SJSA1 (cell line): ENCODE measurements around the gene COA8. TPM values are rescaled to one million over a fixed set of nuclear protein-coding genes. Genes with fewer than 3 reads are reported as not detected.

Source experiments
- DNase-seq, 2 experiments: peaks; one replicate each; pipeline ENCODE4 v3.0.0-alpha.2; 2015 to 2020; ENCODE audit warnings: low spot score in 2 of 2, low read depth in 1 of 2
- H3K27ac ChIP-seq: fragments of 250-450 bp; sonication (Bioruptor Pico); 2 replicates; pipeline ENCODE4 v1.5.1; 2020; ENCODE audit warnings: mild to moderate bottlenecking, moderate library complexity
- H3K27me3 ChIP-seq: fragments of 250-450 bp; sonication (Bioruptor Pico); replicated peaks from 2 replicates; pipeline ENCODE4 v1.5.1; 2020; ENCODE audit warnings: mild to moderate bottlenecking, moderate library complexity
- H3K36me3 ChIP-seq: fragments of 250-450 bp; sonication (Bioruptor Pico); 2 replicates; pipeline ENCODE4 v1.5.1; 2020; ENCODE audit warnings: mild to moderate bottlenecking
- H3K4me1 ChIP-seq: fragments of 250-450 bp; sonication (Bioruptor Pico); replicated peaks from 2 replicates; pipeline ENCODE4 v1.6.1; 2021; ENCODE audit warnings: mild to moderate bottlenecking
- H3K4me3 ChIP-seq: fragments of 250-450 bp; sonication (Bioruptor Pico); 2 replicates; pipeline ENCODE4 v1.5.1; 2020; ENCODE audit warnings: mild to moderate bottlenecking
- H3K9me3 ChIP-seq: fragments of 250-450 bp; sonication (Bioruptor Pico); replicated peaks from 2 replicates; pipeline ENCODE4 v1.5.1; 2020; ENCODE audit warnings: mild to moderate bottlenecking
- total RNA-seq: library from RNA; depleted of rRNA; stranded (reverse); fragments of >200 nt; shearing (Covaris generic); gene quantifications from 2 replicates; pipeline ENCODE4 v1.2.3, GENCODE V29; 2014

COA8 gene
- total RNA-seq, 1 experiment from 2014 or later = 43.4 TPM

- Histone ChIP-seq H3K4me1 (peaks cover 51% of the 10 kb centered on the region), H3K9me3 (no peaks in the 10 kb centered on the region), H3K27me3 (no peaks in the 10 kb centered on the region), H3K27ac (no peak overlapping the region), H3K4me3 (no peak overlapping the region), H3K36me3 (peaks cover 41% of the 10 kb centered on the region)
- DNase-seq = no peak
Measured at GRCh38 chr14:103537175-103537990, 25.4 kb upstream of the COA8 start.

- no peaks in the 10 kb centered on the region for H3K27me3 ChIP-seq
- no peak overlapping the region for H3K4me3 ChIP-seq
- DNase-seq = no peak
- H3K27ac ChIP-seq = no peak overlapping the region
- H3K36me3 ChIP-seq = peaks cover 36% of the 10 kb centered on the region
- H3K4me1 ChIP-seq = peaks cover 62% of the 10 kb centered on the region
- no peaks in the 10 kb centered on the region for H3K9me3 ChIP-seq
Measured at GRCh38 chr14:103538291-103539055, 24.3 kb upstream of the COA8 start.

- no peak overlapping the region for H3K4me3 ChIP-seq
- DNase-seq = no peak
- peaks cover 60% of the 10 kb centered on the region for H3K4me1 ChIP-seq
- H3K27me3 ChIP-seq = no peaks in the 10 kb centered on the region
- H3K9me3 ChIP-seq = no peaks in the 10 kb centered on the region
- H3K36me3 ChIP-seq = peaks cover 31% of the 10 kb centered on the region
- H3K27ac ChIP-seq = no peak overlapping the region
Measured at GRCh38 chr14:103539056-103539825, 23.5 kb upstream of the COA8 start.

GRCh38 chr14:103540821-103541708, 21.7 kb upstream of the COA8 start:
- no peaks in the 10 kb centered on the region for H3K27me3 ChIP-seq
- H3K9me3 ChIP-seq = no peaks in the 10 kb centered on the region
- peaks cover 13% of the 10 kb centered on the region for H3K36me3 ChIP-seq
- peaks cover 48% of the 10 kb centered on the region for H3K4me1 ChIP-seq
- peak overlapping the region; percentile 86 for H3K27ac ChIP-seq
- DNase-seq = no peak
- H3K4me3 ChIP-seq = no peak overlapping the region

- DNase-seq = no peak
- Histone ChIP-seq H3K9me3 (no peaks in the 10 kb centered on the region; the same call in 1 of the 2 replicates), H3K27ac (peak overlapping the region; percentile 86), H3K36me3 (peaks cover 7% of the 10 kb centered on the region), H3K4me1 (peaks cover 46% of the 10 kb centered on the region), H3K27me3 (no peaks in the 10 kb centered on the region), H3K4me3 (no peak overlapping the region)
Measured at GRCh38 chr14:103541709-103542604, 20.8 kb upstream of the COA8 start.

- Histone ChIP-seq H3K27me3 (no peaks in the 10 kb centered on the region), H3K36me3 (peaks cover 2% of the 10 kb centered on the region), H3K9me3 (no peaks in the 10 kb centered on the region; the same call in 1 of the 2 replicates), H3K4me1 (peaks cover 40% of the 10 kb centered on the region), H3K27ac (peak overlapping the region; percentile 86), H3K4me3 (no peak overlapping the region)
- peak in 1 of 2 experiments; percentile 65 for DNase-seq
Measured at GRCh38 chr14:103542605-103543088, 20.1 kb upstream of the COA8 start.

GRCh38 chr14:103543140-103543539, 19.6 kb upstream of the COA8 start:
- H3K4me1 ChIP-seq = peaks cover 40% of the 10 kb centered on the region
- no peaks in the 10 kb centered on the region for H3K27me3 ChIP-seq
- no peak for DNase-seq
- H3K4me3 ChIP-seq = no peak overlapping the region
- H3K27ac ChIP-seq = peak overlapping the region; percentile 86
- H3K36me3 ChIP-seq = peaks cover 2% of the 10 kb centered on the region
- H3K9me3 ChIP-seq = no peaks in the 10 kb centered on the region; the same call in 1 of the 2 replicates

GRCh38 chr14:103543721-103544387, 18.9 kb upstream of the COA8 start:
- peaks cover 2% of the 10 kb centered on the region; the same call in 1 of the 2 replicates for H3K36me3 ChIP-seq
- H3K9me3 ChIP-seq = no peaks in the 10 kb centered on the region; the same call in 1 of the 2 replicates
- no peak overlapping the region for H3K27ac ChIP-seq

GRCh38 chr14:103544388-103545218, 18.2 kb upstream of the COA8 start:
- Histone ChIP-seq H3K4me3 (no peak overlapping the region), H3K27ac (no peak overlapping the region), H3K9me3 (no peaks in the 10 kb centered on the region; the same call in 1 of the 2 replicates), H3K4me1 (peaks cover 37% of the 10 kb centered on the region), H3K36me3 (no peaks in the 10 kb centered on the region), H3K27me3 (no peaks in the 10 kb centered on the region)
- DNase-seq = no peak

More at GRCh38 chr14:103543721-103544387, 18.9 kb upstream of the COA8 start:
- no peak for DNase-seq
- H3K27me3 ChIP-seq = no peaks in the 10 kb centered on the region
- peaks cover 40% of the 10 kb centered on the region for H3K4me1 ChIP-seq
- H3K4me3 ChIP-seq = no peak overlapping the region

GRCh38 chr14:103545219-103545914, 17.4 kb upstream of the COA8 start:
- no peak for DNase-seq
- H3K9me3 ChIP-seq = no peaks in the 10 kb centered on the region; the same call in 1 of the 2 replicates
- H3K4me3 ChIP-seq = no peak overlapping the region
- H3K27me3 ChIP-seq = no peaks in the 10 kb centered on the region
- H3K4me1 ChIP-seq = peaks cover 31% of the 10 kb centered on the region
- no peaks in the 10 kb centered on the region for H3K36me3 ChIP-seq
- H3K27ac ChIP-seq = no peak overlapping the region
